Sigmoid colon (tissue), 4 donors: ENCODE data around the gene CRY1.

Experiments
- CTCF ChIP-seq, 4 experiments: fragments of 450-650 bp in 3 of 4; fragments of 200-600 bp in 1 of 4; IDR thresholded peaks; one replicate each; pipeline ENCODE4 v1.5.1; 2016 to 2019; ENCODE audit warnings: antibody characterized with exemption in 4 of 4, mild to moderate bottlenecking in 3 of 4, moderate library complexity in 2 of 4
- EP300 ChIP-seq, 4 donors: sonication (generic); formaldehyde crosslinking; IDR thresholded peaks; one replicate each; pipeline ENCODE4 v1.6.1; 2017; ENCODE audit warnings: antibody characterized with exemption in 4 of 4
- POLR2A ChIP-seq, 2 donors: fragments of 450-650 bp; IDR thresholded peaks; one replicate each; pipeline ENCODE4 v1.6.1; 2016; ENCODE audit warnings: antibody characterized with exemption in 2 of 2, mild to moderate bottlenecking in 2 of 2, moderate library complexity in 2 of 2

- TF ChIP-seq EP300 (IDR thresholded peaks at IDR 0.05), result no peak
- TF ChIP-seq CTCF (IDR thresholded peaks at IDR 0.05), result no peak
- no peak for TF ChIP-seq POLR2A (IDR thresholded peaks at IDR 0.05)
Observed at GRCh38 chr12:107108995-107109508, 15.7 kb upstream of the CRY1 start.
